Sigmoid colon (tissue), 4 donors: ENCODE data around the gene CSF3R.

Experiments used
- EP300 ChIP-seq, 4 donors: sonication (generic); formaldehyde crosslinking; IDR thresholded peaks; one replicate each; pipeline ENCODE4 v1.6.1; 2017; ENCODE audit warnings: antibody characterized with exemption in 4 of 4
- POLR2A ChIP-seq, 2 donors: fragments of 450-650 bp; IDR thresholded peaks; one replicate each; pipeline ENCODE4 v1.6.1; 2016; ENCODE audit warnings: antibody characterized with exemption in 2 of 2, mild to moderate bottlenecking in 2 of 2, moderate library complexity in 2 of 2
- POLR2AphosphoS5 ChIP-seq, 4 donors: sonication (generic); formaldehyde crosslinking; IDR thresholded peaks; one replicate each; pipeline ENCODE4 v1.6.1; 2017; ENCODE audit warnings: antibody characterized with exemption in 4 of 4
- TF ChIP-seq, protein P1 (sequence below), 4 experiments: fragments of 450-650 bp in 3 of 4; fragments of 200-600 bp in 1 of 4; IDR thresholded peaks; one replicate each; pipeline ENCODE4 v1.5.1; 2016 to 2019; ENCODE audit warnings: antibody characterized with exemption in 4 of 4, mild to moderate bottlenecking in 3 of 4, moderate library complexity in 2 of 4

DNA sequence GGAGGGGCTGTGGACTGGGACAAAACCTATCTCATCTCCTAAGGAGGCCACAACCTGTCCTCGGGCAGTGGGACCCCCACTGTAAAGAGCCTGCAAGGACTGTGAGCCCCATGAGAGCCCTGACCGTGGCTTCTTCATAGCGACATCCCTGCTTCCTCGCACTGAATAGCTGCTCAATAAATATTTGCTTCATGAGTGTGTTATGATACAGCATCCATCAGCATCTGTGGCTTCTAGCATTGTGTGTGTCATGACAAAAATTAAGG is 40.5 kb upstream of the CSF3R start:
- TF ChIP-seq, protein P1, sequence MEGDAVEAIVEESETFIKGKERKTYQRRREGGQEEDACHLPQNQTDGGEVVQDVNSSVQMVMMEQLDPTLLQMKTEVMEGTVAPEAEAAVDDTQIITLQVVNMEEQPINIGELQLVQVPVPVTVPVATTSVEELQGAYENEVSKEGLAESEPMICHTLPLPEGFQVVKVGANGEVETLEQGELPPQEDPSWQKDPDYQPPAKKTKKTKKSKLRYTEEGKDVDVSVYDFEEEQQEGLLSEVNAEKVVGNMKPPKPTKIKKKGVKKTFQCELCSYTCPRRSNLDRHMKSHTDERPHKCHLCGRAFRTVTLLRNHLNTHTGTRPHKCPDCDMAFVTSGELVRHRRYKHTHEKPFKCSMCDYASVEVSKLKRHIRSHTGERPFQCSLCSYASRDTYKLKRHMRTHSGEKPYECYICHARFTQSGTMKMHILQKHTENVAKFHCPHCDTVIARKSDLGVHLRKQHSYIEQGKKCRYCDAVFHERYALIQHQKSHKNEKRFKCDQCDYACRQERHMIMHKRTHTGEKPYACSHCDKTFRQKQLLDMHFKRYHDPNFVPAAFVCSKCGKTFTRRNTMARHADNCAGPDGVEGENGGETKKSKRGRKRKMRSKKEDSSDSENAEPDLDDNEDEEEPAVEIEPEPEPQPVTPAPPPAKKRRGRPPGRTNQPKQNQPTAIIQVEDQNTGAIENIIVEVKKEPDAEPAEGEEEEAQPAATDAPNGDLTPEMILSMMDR (IDR thresholded peaks at IDR 0.05), result no peak
- TF ChIP-seq POLR2A (IDR thresholded peaks at IDR 0.05) (no peak), POLR2AphosphoS5 (IDR thresholded peaks at IDR 0.05) (no peak), EP300 (IDR thresholded peaks at IDR 0.05) (no peak)
